Measurements from ENCODE around the gene SIGMAR1. TPM values are rescaled to one million over a fixed set of nuclear protein-coding genes. Genes with fewer than 3 reads are reported as not detected.

The SIGMAR1 gene
- total RNA-seq: 43.6 TPM

- intact Hi-C loops (cut with DNase I): no loop called here
- peak; percentile 98 for ATAC-seq
Measured at GRCh38 chr9:34637356-34638137, at the start of gene SIGMAR1. Gene SIGMAR1 (minus strand): TSS chr9:34637787. CDS start chr9:34637697, 90 bp downstream.

DNA sequence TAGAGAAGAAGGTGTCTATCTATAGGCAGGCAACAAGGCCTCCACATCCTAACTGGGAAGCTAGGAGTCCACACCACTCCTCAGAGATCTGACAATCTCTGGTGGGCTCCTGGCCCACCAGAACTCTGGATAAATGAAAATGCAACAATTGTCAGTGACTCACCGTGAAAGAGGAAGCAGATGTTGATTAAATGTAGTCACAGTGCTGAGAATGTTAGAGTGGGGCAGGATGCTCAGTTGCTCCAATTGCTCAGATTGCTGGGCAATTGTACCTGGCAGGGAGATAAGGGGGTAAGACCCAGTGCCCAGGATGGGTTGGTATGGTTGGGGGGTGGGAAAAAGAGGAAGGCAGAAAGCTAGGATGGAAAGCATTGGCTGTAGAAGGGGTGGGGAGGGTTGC is 49.1 kb upstream of the SIGMAR1 start:
- DNase-seq (ENCODE audit: low spot score): no peak
- ATAC-seq: no peak
- intact Hi-C loops (cut with DNase I): no loop called here

More at GRCh38 chr9:34637356-34638137, at the start of gene SIGMAR1:
- peak; percentile 97 for DNase-seq (ENCODE audit: low spot score)

DNA sequence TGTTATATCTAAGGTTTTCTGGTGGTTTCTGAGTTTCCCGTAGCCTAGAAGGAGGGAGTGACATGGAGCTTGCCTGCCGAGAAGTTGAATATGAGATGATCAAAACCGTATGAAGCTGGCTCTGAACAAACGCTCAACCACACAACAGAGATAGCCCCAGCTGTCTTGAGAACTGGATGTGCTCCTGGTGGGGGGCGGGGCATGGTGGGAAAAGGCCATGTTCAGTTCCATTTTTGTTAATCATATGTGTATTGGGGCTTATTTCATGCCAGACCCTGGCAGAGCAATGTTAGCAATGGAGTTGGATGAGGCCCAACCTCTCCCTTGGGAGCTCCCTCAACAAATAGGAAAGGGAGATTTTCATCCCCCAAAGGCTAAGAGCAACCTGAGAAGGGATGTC is 48.6 kb upstream of the SIGMAR1 start:
- peak; percentile 42 for ATAC-seq
- no peak for DNase-seq (ENCODE audit: low spot score)
- intact Hi-C loops (cut with DNase I): no loop called here

- ATAC-seq (no peak), DNase-seq (ENCODE audit: low spot score) (no peak)
- intact Hi-C loops (cut with DNase I): loop anchor here (2.0 kb wide), 1 partner anchor 15 kb away; no protein-coding TSS in a partner anchor
Measured at GRCh38 chr9:34685591-34685990, 48.0 kb upstream of the SIGMAR1 start.

DNA sequence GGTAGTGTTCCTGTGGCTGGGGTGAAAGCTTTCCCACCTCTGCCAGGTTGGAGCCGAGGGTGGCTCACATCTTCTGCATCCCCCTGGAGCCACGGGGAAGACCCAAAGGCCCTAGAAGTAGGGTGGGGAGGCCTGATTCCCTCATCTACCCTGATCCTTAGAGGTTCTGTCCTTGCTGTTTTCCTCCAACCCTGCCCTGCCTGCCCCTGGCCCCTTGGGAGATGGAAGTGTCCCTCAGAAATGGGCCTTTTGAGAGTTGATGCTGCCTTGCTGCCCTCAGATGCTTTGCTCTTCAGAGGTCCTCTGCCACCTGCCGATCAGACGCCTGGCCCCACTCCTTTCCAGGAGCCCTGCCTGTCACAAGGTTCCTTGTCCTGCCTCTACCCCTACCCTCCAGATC is 47.2 kb upstream of the SIGMAR1 start:
- ATAC-seq: no peak
- no peak for DNase-seq (ENCODE audit: low spot score)
- intact Hi-C loops (cut with DNase I): loop anchor here (2.0 kb wide), 1 partner anchor 14 kb away; no protein-coding TSS in a partner anchor

DNA sequence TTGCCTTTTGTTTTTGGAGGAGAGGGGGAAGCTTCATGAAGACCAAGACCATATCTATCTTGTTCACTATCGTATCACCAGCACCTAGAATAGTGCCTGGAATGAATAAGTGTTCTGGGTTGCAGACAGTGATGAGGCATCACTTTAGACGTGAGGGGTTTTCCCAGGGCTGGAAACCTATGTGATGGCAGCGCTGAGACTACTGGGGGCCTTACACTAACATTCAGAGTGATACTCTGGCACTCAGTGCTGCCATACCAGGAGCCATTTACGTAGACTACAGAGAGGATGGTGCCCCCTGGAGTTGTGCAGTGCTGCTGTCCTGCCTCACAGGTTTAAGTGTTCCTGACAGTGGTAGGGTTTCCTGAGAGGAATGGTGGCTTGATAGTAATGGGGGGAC is 46.6 kb upstream of the SIGMAR1 start:
- no peak for ATAC-seq
- no peak for DNase-seq (ENCODE audit: low spot score)
- intact Hi-C loops (cut with DNase I): loop anchor here (2.0 kb wide), 1 partner anchor 13 kb away; no protein-coding TSS in a partner anchor

DNA sequence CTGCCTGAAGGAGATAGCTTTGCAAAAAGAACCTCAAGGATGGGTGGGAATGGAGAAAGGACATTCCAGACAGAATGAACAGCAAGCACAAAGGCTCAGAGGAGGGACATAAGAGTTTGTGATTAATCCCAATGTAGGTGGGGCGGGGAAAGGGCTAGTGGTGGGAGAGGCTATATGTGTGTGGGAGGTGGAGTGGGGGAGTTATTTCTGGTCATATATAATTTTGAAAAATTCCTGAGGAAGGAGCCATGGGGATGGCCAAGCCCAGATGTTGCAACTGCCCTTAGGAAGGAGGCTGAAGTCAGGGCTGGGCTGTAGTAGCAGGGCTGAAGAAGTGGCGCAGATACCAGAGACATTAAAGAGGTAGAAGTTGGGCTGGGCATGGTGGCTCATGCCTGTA is 38.3 kb upstream of the SIGMAR1 start:
- DNase-seq (ENCODE audit: low spot score) (no peak), ATAC-seq (peak; percentile 32)
- intact Hi-C loops (cut with DNase I): no loop called here

DNA sequence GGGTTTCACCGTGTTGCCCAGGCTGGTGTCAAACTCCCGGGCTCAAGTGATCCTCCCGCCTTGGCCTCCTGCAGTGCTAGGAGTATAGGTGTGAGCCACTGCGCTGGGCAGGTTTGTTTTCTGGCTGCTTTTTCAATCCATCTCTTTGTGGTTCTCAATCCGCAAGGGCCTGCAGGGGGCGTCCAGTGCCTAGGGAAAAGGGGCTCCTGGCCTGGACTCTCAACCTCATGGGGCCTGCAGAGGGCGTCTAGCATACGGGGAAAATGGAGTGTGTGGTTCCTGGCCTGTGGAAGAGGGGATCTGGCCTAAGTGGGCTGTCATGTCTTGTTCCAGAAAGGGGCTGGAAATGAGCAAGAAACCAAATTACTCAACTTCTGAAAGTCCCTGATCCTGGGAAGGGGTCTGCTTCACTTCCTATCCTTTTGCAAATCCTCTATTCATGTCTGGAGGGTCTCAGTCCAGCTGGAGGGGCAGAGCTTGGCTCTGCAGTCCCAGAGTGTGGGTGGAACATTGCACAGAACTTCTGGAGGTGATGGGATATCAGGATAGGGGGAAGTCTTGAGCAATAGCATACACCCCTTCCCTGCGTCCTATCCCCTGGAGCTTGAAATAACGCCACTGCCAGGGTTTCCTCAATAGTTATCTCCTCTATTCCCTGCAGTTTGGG is 37.6 kb upstream of the SIGMAR1 start:
- ATAC-seq (peak; percentile 73), DNase-seq (ENCODE audit: low spot score) (peak; percentile 80)
- intact Hi-C loops (cut with DNase I): no loop called here

DNA sequence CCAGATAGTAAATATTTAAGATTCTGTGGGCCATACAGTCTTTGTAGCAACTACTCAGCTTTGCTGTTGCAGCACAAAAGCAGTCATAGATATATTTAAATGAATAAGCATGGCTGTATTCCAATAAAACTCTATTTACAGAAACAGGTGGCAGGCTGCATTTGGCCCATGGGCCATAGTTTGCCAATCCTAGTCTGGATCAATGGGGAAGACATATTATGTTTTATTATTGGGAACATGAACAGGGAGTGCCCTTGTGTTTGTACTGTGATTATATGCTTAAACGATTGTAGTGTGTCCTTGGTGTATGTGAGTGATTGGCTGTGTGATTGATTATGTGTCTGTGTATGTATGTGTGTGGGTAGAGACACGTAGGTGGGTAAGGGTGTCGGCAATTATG is 36.9 kb upstream of the SIGMAR1 start:
- no peak for DNase-seq (ENCODE audit: low spot score)
- intact Hi-C loops (cut with DNase I): no loop called here
- ATAC-seq: no peak

DNA sequence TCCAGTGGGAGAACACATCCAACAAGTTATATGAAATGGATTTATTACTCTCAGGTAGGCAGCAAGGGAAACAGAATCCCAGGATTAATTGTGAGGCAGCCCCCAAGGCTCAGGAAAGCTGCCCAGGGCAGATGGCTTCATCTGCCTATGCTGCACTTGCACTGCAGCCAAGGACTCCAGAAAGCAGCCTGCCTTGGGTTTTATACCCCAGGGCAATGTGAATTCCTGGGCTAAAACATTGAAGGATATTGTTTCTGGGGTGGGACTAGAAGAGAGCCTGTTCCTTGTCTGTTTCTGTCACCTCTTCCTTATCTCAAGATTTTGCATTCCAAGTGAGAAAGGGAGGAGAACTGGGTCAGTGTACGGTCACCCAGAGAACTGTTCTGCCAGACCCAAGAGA is 33.7 kb upstream of the SIGMAR1 start:
- no peak for DNase-seq (ENCODE audit: low spot score)
- no peak for ATAC-seq
- intact Hi-C loops (cut with DNase I): loop anchor here (2.0 kb wide), 1 partner anchor 13 kb away; no protein-coding TSS in a partner anchor

GRCh38 chr9:34669809-34670562 is 32.4 kb upstream of the SIGMAR1 start:
- ATAC-seq: no peak
- intact Hi-C loops (cut with DNase I): loop anchor here (2.0 kb wide), 1 partner anchor 15 kb away; no protein-coding TSS in a partner anchor

DNA sequence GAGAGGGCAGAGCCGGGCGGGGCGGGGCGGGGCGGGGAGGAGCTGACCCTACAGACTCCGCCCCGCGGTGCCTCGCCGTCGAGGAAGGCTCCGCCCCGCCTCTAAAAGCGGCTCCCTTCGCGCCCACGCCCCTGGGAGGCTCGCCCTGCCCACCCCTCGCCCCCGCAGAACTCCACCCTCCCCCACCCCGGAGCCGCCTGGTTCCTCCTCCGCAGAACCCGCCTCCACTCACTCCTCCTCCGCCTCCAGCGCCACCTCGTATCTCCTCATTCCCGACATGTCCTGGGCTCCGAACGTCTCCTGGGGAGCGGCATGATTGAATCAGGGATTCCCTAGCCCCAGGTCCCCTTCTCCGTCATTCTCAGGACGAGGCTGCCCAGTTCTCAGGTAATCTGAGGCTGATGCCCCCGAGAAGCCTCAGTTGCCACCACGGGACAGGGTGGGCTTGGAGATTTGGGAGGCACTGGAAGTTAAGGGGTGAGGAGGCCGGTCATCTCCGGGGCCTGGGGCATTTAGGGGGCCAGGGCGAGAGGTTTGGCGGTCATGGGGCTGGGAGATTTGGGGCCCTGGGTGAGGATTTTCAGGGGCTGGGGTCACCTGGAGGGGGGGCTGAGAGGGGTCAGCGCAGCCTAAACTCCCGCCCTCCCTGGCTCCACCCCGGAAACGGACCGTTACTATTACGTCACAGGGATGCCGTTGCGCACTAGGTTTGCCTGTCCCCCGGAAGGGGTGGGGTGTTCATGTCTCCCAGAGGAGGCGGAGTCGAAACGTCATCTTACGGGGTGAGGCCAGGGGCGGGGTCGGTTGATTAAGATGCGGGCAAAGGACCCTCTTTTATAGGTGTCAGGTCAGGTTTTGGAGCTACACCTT is 28.0 kb upstream of the SIGMAR1 start:
- intact Hi-C loops (cut with DNase I): no loop called here
- ATAC-seq (peak; percentile 95), DNase-seq (ENCODE audit: low spot score) (peak; percentile 97)

More at GRCh38 chr9:34669809-34670562, 32.4 kb upstream of the SIGMAR1 start:
- no peak for DNase-seq (ENCODE audit: low spot score)

DNA sequence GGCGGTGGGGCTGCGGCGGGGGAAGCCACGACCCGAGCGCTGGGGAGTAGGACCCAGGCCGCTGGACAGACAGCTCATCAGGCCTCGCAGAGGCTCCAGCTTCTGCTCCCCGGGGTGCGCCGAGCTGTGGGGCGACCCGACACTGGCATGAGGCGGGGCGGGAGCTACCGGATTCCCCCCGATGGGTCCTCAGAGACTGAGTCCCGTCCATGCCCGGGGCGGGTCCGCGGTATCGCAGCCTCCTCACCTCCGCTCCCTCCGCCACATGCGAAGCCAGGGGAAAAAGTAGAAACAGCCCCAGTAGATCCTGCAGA is 27.4 kb upstream of the SIGMAR1 start:
- intact Hi-C loops (cut with DNase I): no loop called here
- ATAC-seq (no peak), DNase-seq (ENCODE audit: low spot score) (no peak)

GRCh38 chr9:34664281-34665066 is 26.9 kb upstream of the SIGMAR1 start:
- intact Hi-C loops (cut with DNase I): no loop called here
- peak; percentile 54 for ATAC-seq

GRCh38 chr9:34663303-34663605 is 25.7 kb upstream of the SIGMAR1 start:
- intact Hi-C loops (cut with DNase I): no loop called here
- ATAC-seq (no peak), DNase-seq (ENCODE audit: low spot score) (no peak)

More at GRCh38 chr9:34664281-34665066, 26.9 kb upstream of the SIGMAR1 start:
- peak; percentile 90 for DNase-seq (ENCODE audit: low spot score)

DNA sequence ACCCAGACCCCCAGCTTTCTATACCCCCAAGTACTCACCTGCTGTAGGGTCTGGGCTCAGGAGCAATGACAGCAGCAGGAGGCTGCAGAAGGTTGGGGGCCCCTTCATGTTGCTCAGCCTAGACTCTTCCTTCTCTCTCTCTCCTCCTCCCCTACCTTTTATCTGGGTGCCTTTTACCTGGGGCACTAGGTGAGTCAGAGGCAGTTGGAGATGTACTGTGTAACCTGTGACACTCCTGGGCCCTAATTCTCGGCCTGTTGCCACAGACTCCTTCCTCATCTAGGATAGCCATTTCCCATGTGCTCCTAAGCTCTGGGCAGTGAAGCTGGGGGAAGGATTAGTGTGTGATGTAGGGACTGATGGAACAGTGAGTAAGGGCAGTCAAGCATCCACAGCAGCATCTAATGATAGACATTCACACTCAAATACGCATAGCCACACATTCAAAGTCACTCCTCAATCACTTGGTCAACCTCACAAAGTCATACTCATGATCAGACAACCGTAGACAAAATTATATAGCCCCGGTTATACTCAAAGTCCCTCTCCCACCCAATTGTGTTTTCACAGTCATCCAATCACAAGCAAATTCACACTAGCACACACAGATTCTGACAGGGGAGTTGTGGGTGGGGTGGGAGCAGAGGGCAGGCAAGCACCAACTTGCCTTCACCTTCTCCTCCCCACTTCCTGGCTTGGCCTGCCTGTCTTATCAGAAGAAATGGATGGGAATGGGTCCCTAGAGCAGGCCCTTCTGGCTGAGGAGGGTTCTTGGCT is 25.1 kb upstream of the SIGMAR1 start, which contains the start of gene CCL27:
CCL27 (minus strand) TSS at position 132 of the 777 bp plus-strand sequence; CDS start at position 108, 24 bp downstream.
- DNase-seq (ENCODE audit: low spot score) (no peak), ATAC-seq (no peak)
- intact Hi-C loops (cut with DNase I): no loop called here

DNA sequence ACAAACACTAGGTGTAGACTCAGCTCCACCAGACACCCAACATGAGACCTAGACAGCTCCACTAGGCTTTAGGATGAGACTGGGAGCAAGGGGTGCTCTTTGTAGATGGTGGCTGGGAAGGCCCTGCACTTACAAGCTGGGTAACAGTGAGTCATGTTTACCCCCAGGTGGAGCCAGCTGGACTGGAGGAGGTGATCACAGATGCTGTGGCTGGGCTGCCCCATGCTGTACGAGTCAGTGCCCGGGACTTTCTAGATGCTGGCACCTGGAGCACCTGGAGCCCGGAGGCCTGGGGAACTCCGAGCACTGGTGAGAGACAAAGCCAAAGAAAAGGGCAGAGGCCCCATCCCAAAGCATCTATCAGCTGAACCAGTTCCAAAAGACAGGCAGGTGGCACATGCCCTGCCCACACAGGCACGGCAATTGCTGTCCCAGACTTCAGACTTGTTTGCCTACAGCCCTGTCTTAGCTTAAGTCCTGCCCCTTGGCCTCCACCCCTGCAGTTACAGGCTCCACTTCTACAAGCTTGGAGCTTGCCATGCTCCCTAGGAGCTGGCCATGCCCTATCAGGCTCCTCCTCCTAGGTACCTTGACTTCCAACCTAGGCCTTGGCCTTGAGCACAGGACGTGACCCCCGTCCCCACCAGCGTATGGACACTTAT is 22.1 kb upstream of the SIGMAR1 start:
- intact Hi-C loops (cut with DNase I): no loop called here

More for the DNA sequence above, 22.1 kb upstream of the SIGMAR1 start:
- ATAC-seq: no peak
- DNase-seq (ENCODE audit: low spot score): no peak
